ENCODE measurements around the gene BLACAT1.
"Not testable (repeated sequence)": the region's sequence is repeated elsewhere in the genome, so short reads cannot be mapped to it uniquely, and the experiment has no call there.

BLACAT1 gene

GRCh38 chr1:205441716-205442050, 14.2 kb downstream of the BLACAT1 start:
- DNase-seq (ENCODE audit: low read depth in 2 of 2): no peak

- DNase-seq (ENCODE audit: low read depth in 2 of 2): no peak
Measured at GRCh38 chr1:205441318-205441633, 14.6 kb downstream of the BLACAT1 start.

DNA sequence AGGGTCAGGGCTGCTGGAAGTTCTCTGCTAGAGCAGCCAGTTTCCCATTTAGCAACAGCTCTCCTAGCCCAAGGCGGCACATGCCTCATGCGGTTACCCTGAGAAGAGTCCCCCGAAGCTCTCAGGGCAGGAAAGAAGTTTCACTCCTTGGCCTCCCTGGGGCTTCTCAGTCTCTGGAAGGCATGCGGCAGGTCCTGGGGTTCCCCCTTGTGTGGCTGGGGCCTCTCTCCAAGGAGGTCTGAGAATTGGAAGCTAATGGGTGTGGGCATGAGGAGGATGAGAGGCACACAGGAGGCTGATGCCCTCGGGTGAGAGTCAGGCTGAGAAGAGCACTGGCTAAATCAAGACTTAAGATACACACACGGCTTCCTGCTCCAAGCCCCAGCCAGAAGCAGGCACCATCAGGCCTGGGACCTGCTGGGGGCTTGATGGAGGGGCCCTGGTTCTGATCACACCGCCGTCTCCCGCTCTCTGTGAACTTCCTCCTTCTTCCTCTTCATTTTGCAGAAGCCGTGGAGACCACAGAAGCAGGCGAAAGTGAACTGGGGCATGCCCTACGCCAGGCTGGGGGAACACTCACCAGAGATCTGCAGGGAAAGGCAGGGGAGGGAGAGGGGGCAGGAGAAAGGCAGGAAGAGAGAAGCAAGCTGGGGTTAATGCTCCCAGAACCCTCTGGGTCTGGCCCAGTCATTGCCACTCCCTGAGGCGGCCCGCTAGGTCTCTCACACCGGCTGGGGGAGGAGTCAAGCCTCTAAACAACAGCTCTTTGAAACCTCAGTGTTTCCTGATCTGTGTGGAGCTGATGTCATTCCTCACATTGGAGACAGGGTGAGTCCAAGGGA, 15.1 kb downstream of the BLACAT1 start:
- DNase-seq (ENCODE audit: low read depth in 2 of 2): no peak

GRCh38 chr1:205440121-205440475, 15.7 kb downstream of the BLACAT1 start:
- DNase-seq (ENCODE audit: low read depth in 2 of 2): no peak

GRCh38 chr1:205438213-205439158, 17.4 kb downstream of the BLACAT1 start:
- peak in 1 of 2 experiments; percentile 31 for DNase-seq (ENCODE audit: low read depth in 2 of 2)

- no peak for DNase-seq (ENCODE audit: low read depth in 2 of 2)
Measured at GRCh38 chr1:205437570-205437969, 18.3 kb downstream of the BLACAT1 start.

GRCh38 chr1:205436776-205437410, 19.0 kb downstream of the BLACAT1 start:
- DNase-seq (ENCODE audit: low read depth in 2 of 2): no peak

DNA sequence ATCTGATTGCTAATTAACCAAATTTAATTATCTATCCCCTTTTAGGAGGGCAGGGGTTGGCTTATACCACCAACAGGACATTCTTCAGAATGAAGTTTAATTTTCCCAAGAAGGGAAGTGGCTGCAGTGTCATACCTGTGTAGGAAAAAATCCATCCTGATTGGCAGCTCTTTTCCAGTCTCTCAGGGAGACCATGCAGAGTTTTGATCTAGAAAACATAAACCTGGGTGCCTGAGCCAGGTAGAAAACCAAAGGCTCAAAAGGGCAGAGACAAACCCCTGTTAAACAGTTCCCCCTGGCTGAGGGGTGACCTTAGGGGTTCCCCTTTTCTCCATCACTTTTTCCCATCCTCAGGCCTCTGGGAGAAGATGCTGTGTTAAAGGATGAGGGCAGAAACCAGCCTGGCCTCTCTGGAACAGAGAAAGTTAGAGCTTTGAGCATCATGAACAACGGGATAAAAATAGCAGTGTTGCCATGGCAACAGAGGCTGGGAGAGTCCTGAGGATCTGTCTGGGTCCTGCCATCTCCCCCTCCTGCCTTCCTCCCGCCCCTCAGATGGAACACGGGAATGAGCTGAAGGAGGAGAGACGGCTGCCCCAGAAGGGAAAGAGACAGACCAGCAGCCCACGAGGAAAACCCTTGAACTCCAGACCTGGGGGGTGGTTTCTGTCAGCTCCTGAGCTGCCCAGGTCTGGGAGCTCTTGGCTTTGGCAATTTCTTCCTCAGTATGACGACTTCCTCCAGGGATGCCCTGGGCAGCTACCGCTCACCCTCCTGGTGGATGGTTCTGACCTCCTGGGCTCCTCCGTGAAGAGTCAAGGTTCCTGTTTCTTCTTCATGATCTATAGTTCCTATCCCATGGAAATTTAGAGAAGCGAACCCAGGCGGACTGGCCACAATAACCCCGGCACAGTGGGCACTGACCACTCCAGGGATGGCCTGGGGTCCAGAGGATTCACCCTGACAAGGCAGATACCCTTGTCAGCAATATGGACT, 20.0 kb downstream of the BLACAT1 start:
- DNase-seq (ENCODE audit: low read depth in 2 of 2): no peak

- no peak for DNase-seq (ENCODE audit: low read depth in 2 of 2)
Measured at GRCh38 chr1:205434738-205435137, 21.1 kb downstream of the BLACAT1 start.

DNA sequence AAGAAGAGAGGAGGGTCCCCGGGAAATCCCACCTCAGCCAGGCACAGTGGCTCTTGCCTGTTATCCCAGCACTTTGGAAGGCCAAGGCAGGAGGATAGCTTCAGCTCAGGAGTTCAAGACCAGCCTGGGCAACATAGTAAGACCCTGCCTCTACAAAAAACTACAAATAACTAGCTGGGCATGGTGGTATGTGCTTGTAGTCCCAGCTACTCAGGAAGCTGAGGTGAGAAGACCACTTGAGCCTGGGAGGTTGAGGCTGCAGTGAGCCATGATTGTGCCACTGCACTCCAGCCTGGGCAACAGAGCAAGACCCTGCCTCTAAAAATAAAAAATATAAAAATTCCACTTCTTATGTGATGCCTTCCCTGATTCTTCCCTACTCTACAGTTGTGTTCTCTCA, 23.2 kb downstream of the BLACAT1 start:
- DNase-seq (ENCODE audit: low read depth in 2 of 2): not testable (repeated sequence)

GRCh38 chr1:205432116-205432515, 23.7 kb downstream of the BLACAT1 start:
- DNase-seq (ENCODE audit: low read depth in 2 of 2): no peak

DNA sequence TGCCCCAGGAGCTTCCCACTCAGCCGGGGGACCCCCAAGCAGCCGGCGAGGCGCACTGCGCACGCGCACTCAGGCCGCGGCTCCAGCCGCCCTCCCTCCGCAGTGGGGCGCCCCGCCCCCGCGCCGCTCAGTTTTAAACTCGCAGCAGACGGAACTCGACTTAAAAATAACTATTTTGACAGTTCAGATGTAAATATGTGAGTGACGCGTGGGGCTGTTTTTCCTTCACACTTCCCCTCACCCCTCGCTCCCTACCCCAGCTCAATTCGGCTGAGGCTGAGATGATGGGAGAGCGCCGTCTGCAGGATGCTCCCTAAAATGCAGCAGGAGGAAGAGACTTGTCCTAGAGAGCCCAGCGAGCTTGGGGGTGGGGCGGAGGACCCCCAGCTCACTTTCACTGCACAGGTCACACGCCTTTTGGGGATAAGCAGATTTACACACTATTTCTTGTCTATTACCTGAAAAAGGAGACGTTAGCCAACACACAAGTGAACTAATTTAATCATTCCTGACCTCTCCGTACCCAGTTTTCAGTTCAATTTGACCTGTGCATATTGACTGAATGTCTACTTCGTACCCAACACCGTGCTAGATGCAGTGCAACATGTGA, 25.0 kb downstream of the BLACAT1 start:
- no peak for DNase-seq (ENCODE audit: low read depth in 2 of 2)

DNA sequence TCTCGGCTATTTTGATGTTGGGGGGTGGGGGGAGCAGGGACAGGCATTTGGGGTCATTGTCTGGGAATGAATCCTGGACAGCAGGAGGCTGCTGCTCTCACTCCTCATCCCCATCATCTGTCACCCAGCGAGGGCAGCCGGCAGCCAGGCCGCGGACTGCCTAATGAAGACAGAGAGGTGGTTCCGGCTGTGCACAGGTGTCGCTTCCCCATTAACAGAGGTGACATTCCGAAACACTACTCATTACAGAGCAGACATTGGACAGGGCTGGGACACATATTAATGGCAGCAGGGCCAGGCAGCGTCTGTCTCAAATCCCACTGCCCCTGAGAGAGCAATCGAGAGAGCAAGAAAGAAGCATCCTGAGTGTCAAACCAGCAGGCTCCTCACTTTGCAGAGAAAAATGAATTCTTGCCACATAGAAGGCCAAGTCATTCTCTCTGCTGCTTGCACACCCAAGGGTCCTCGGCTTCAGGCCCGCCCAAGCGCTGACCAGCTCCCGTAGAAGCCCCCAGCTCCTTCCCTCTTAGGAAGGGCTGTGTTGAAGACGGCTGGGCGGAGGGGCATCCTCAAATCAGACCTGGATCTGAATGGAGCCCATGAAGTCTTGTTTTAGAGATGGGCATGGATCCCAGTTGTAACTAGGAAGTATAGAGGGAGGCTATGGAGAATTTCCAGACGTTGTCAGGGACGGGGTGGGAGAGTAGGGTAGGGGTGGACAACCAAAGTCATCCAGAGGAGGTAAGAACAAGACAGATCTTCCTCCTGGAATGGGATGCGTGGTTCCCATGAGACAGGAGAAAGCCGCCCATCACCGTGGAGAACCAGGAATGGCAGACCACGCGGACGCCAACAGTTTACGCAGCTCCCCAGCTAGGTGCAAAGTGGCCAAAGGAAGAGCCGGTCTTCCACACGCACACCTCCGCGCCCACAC, 25.8 kb downstream of the BLACAT1 start:
- DNase-seq (ENCODE audit: low read depth in 2 of 2): no peak

GRCh38 chr1:205424901-205425600, 30.8 kb downstream of the BLACAT1 start:
- DNase-seq (ENCODE audit: low read depth in 2 of 2): no peak

GRCh38 chr1:205423814-205424399, 31.9 kb downstream of the BLACAT1 start:
- no peak for DNase-seq (ENCODE audit: low read depth in 2 of 2)

DNA sequence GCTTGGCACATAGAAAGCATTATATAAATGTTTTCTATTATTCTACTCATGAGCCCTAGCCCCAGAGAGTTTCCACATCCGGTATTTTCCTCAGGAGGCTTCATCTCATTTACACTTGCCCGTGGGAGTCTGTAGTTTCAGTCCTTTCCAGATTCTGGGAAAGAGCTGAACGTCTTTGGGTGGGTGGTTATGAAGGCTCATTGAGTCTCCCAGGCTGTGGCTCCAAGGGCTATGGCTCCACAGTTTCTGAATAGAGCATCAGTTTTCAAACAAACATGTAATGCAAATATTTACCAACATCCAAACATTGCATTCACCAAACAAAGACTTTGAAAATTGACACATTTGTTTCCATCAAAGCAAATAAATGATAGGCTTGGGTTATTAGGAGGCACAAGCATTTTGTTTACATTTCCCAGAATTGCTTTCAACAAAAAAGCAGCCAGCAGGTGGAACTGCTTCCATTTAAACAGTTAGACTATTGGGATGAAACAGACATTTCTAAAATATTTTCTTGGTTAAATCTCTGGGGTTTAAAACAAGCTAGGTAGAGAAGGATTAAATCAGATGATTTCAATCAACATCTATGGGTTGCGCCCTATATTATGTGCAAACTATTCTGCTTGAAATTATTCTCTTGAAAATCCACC, 32.7 kb downstream of the BLACAT1 start:
- no peak for DNase-seq (ENCODE audit: low read depth in 2 of 2)

DNA sequence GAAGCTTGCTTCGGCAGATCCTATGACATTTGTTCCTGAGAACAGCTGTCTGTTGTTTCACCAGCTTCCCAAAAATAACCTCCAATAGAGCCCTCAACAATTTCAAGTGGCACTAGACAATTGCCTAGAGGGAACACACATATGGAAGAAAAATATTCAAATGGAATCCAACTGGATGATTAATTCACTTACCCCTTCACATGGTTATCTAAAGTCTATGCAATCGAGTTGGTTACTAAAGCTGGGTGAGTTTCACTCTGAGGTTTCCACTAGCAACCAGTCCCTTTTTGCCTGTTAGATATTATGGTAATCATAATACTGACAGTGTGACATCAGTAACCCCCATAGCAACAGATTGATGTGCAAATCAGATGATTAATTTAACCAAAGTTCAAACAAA, 34.0 kb downstream of the BLACAT1 start, which contains the start of gene LEMD1:
LEMD1 (minus strand) TSS at position 259 of the 400 bp plus-strand sequence. CDS start 1,520 bp downstream, outside the sequence.
- no peak for DNase-seq (ENCODE audit: low read depth in 2 of 2)

DNA sequence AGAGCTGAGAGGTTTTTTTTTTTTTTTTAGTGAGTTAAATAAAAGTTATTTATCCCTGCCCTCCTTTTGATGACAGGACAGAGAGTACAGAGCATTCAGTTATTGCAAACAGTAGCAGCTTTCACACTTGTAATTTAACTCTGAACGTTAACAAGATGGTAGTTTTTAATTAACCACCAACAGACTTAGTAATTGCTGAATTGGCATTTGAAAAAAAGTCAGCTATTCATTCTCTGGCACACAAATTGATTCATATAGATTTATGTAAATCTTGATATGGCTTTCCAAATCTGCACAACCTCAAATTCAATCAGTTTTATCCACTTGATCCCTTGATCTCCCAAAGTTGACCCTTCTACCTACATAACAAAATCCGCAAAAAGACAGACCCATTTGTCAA, 34.9 kb downstream of the BLACAT1 start:
- DNase-seq (ENCODE audit: low read depth in 2 of 2): no peak
